Upper lobe of left lung (tissue), 4 donors: Measurements from ENCODE around the gene PPP1R13B.

Experiments used
- POLR2A ChIP-seq, 4 donors: fragments of 450-650 bp; IDR thresholded peaks; one replicate each; pipeline ENCODE4 v1.5.1; 2016 to 2017; ENCODE audit warnings: antibody characterized with exemption in 4 of 4, mild to moderate bottlenecking in 2 of 4
- POLR2AphosphoS5 ChIP-seq, 2 donors: sonication (generic); formaldehyde crosslinking; IDR thresholded peaks; one replicate each; pipeline ENCODE4 v1.5.1; 2017; ENCODE audit warnings: antibody characterized with exemption in 2 of 2
- TF ChIP-seq, protein P1 (sequence below), 6 experiments: fragments of 450-650 bp in 4 of 6; fragments of 200-600 bp in 2 of 6; sonication (generic) in 2 of 6; IDR thresholded peaks; one replicate each; pipeline ENCODE4 v1.5.1; 2016 to 2019; ENCODE audit warnings: antibody characterized with exemption in 6 of 6

DNA sequence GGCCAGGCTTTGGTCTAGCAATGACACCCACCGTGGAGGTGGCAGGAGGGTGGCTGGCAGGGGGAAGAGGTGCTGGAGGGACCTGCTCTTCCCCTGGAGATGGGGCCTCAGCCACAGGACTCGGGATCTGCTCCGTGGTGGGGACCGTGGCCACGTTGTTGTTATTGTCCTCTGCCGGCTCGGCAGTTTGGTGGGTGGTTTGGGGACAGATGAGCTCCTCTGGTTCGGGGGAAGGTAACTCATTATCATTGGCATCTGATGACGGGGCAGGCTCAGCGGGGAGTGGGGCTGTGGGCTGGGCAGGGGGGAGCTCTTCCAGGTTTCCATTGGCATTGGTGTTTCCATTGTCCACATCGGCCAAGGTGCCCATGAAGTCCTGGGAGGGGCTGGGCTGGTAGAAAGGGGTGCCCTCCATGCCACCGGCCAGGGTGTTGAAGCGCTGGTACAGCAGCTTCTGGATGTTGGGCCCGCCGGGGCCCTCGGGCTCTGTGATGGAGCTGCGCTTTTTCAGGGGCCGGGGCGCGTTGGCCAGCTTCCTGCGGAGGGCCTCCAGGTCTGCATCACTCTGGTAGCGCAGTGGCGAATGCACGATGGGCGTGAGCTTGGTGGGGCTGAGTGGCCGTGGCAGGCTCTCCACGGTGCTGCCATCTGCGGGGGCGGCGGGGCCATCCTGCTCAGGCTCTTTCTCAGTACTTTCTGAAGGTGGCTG lies 107.4 kb downstream of the PPP1R13B start:
- TF ChIP-seq, protein P1, sequence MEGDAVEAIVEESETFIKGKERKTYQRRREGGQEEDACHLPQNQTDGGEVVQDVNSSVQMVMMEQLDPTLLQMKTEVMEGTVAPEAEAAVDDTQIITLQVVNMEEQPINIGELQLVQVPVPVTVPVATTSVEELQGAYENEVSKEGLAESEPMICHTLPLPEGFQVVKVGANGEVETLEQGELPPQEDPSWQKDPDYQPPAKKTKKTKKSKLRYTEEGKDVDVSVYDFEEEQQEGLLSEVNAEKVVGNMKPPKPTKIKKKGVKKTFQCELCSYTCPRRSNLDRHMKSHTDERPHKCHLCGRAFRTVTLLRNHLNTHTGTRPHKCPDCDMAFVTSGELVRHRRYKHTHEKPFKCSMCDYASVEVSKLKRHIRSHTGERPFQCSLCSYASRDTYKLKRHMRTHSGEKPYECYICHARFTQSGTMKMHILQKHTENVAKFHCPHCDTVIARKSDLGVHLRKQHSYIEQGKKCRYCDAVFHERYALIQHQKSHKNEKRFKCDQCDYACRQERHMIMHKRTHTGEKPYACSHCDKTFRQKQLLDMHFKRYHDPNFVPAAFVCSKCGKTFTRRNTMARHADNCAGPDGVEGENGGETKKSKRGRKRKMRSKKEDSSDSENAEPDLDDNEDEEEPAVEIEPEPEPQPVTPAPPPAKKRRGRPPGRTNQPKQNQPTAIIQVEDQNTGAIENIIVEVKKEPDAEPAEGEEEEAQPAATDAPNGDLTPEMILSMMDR (IDR thresholded peaks at IDR 0.05): no peak
- TF ChIP-seq POLR2A (IDR thresholded peaks at IDR 0.05) (no peak), POLR2AphosphoS5 (IDR thresholded peaks at IDR 0.05) (no peak)
